GM23248 (cell line): ENCODE results near the gene PAPLN.

Experiments used
- EZH2 ChIP-seq: fragments of 200-600 bp; sonication (generic); IDR thresholded peaks from 2 replicates; pipeline ENCODE4 v1.6.1; 2018; ENCODE audit warnings: antibody characterized with exemption, mild to moderate bottlenecking; ENCODE audit not compliant: insufficient read depth, poor library complexity, severe bottlenecking
- EZH2phosphoT487 ChIP-seq: fragments of 200-600 bp; sonication (generic); IDR thresholded peaks from 2 replicates; pipeline ENCODE4 v1.6.1; 2018; ENCODE audit warnings: antibody characterized with exemption, moderate library complexity, mild to moderate bottlenecking, low read depth; ENCODE audit not compliant: insufficient read depth

- TF ChIP-seq EZH2phosphoT487 (no peak), EZH2 (no peak)
Observed at GRCh38 chr14:73276836-73277235, 39.5 kb downstream of the PAPLN start.
